NCI-H146 (cell line): ENCODE measurements around the gene ALDH1L1.

Experiments used
- DNase-seq: peaks from one replicate; lab custom pipeline; 2025; lab: John Stamatoyannopoulos, UW

The ALDH1L1 gene

DNA sequence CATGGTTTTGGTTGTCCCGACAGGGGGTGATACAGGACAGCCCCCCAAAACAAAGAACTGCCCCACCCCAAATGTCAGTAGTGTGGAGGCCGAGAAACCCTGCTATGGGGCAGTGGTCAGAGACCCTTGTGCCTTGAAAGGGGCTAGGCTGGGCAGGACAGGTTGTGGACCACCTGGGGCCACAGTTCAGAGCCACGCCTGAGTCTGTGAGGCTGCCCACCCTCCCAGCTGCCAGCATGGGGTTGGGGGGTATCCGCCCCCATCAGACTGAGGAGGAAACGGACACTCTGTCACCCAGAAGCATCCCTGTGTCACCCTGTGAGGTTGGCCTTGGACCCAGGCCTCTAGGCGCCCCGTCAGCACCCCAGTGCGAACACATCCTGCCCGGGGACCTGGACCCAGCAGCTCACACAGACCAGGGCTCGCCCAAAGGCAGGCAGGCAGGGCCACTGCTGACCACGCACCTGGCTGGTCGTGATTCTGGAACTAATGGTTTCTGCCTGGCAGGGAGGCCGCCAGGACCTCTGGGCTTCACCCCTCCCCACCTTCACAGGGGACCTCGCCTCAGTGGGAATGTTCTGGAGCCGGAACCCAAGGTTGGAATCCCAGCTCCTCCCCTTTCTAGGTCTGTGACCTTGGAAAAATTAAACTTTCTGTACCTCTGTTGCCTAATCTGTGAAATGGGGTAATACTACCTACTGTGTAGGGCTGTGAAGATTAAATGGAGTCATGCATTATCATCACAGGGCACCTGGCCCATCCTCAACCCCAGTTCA is 97.8 kb downstream of the ALDH1L1 start:
- no peak for DNase-seq

DNA sequence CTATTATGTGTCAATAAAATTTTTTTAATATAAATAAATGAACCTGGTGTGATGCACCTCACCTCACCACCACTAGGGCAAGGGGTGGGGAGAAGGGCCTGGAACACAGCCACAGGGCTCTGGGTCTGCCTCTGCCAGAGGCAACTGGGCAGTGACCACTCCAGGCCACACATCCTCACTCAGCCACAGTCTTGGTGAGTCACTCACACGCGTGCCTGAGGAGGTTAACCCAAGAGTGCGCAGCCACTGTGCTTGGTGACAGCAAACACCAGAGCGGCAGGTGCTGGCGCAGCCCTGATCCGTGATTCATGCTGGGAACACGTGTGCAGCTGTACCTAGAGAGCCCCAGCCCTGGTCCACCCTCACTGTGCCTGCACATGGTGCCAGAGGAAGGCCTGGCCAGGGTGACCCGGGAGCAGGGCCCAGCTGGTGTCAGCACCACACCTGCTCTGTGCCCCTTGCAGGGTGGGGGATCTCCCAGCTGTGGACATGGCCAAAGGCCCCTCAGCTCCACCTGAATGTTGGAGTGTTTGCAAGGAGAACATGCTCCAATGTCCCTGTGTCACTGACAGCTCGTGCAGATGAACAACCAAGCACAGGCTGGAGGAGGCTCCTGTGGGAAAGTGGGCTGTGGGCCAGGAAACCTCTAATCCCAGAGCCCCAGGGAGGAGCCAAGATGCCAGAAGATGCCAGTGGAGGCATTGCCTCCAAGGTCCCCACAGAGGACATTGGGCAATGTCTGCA is 98.6 kb downstream of the ALDH1L1 start:
- DNase-seq, result peak; percentile 28

DNA sequence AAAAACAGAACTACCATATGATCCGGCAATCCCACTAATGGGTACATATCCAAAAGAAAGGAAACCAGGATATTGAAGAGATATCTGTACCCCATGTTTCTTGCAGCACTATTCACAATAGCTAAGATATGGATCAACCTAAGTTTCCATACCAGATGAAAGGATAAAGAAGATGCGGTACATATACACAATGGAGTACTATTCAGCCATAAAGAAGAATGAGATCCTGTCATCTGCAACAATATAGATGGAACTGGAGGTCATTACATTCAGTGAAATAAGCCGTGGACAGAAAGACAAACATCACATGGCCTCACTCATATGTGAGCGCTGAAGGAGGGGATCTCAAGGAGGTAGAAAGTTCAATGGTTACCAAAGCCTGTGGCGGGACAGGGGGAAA is 99.4 kb downstream of the ALDH1L1 start:
- DNase-seq, result no peak

DNA sequence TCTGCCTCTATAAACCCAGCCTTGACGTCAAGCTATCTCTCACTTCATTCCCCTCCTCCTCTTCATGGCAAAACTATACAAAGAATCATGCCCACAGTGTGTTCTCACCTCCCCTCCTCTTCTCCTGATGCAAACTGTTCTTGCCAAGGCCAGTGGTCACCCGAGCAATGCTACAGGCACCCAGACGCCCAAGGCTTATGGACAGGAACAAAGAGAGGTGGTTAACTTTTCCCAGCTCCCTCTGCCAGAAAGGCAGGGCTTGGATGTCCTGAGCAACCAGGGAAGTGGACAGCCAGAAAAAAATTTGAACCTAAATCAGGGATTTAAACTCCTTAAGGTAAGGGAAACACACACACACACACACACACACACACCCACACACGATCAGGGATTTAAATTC is 101.5 kb downstream of the ALDH1L1 start:
- DNase-seq, result no peak

DNA sequence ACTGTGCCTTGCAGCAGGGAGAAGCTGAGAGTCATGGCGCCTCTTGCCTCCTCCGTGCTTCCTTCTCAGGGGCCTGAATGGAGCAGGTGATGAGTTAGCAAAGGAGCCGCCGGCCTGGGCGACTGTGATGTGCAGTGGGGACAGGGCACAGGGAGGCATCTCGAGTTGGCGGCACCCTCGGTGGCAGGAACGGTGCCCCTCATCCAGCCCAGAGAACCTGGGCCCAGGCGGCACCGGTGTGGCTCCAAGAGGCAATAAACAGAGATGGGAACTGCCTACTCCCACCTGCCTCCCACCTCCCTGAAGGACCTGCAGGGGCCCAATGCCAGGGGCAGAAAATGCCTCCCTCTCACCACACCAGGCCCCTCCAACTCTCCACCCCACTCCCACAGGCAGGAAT is 102.6 kb downstream of the ALDH1L1 start:
- DNase-seq, result no peak

DNA sequence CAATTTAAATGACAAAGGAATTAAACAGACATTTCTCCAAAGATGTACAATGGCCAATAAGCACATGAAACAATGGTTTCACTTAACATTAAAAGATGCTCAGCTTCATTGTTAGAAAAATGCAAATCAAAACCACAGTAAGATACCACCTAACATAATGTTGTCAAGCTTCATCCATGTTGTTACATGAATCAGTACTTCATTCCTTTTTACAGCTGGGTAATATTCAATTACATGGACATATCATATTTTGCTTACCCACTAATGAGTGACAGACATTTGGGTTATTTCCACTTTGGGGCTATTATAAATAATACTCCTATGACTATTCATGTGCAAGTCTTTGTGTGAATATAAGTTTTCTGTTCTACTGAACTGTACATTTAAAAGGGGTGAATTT is 104.2 kb downstream of the ALDH1L1 start:
- DNase-seq, result no peak

DNA sequence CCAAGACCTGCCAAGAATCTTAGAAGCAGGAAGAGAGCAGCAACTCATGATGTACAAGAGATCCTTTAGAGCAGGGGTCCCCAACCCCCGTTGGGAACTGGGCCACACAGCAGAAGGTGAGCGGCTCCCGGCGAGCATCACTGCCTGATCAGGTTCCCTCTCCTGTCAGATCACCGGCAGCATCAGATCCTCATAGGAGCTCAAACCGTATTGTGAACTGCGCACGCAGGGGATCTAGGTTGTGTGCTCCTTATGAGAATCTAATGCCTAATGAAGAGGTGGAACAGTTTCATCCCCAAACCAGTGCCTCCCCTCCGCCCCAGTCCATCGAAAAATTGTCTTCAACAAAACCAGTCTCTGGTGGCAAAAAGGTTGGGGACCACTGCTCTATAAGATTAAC is 110.2 kb downstream of the ALDH1L1 start:
- DNase-seq, result no peak

DNA sequence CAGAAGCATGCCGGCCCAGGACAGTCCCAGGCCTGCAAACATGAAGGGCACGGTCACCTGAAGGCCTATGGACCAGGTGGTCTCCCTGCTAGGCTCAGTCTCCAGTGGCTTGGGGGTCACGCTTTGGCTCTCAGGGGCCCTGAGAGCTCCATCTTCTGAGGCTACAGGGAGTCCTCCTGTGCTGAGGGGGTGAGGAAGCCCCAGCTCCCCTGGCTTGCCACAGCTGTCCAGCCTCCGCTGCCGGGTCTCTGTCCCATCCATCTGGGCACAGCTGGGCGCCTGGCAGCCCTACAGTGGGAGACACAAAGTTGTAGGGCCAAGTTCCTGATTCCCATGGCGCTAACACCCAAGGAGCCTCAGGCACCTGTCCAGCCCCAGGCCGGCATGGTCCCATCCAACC is 112.4 kb downstream of the ALDH1L1 start:
- DNase-seq, result no peak

DNA sequence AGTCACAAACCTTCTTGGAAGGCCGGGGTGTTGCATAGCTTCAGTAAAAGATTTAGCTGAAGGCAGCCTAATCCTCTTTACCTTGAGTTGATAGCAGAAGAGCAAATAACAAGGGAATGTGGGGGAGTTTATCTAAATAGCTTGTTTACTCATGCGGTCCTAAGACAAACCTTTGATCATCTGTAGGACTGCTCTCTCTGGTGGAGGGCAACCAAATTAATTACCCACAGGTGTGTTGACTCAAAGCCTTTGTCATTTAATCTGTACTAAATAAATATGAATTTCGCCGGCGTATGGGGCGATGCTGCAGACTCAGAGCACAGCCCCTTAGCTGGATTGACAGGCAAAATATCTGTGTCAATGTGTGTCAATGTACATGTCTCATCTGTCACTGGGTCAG is 113.7 kb downstream of the ALDH1L1 start:
- DNase-seq, result peak; percentile 27

DNA sequence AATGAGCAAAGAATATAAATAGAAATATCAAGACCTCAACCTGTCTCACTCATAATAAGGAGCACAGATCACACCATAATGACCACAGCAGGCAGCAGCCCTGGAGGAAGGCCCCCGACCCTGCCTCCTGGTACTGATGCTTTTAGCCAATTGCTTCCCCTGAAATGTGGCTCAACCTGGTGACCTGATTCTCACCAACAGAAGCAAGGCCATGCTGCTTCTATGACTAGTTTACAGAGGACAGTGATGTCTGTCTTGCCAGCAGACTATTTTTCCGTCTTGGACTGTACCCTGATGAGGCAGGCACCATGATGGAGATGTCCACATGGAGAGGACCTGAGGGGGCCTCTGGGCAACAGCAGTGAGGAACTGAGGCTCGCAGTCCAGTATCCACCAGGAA is 114.5 kb downstream of the ALDH1L1 start:
- DNase-seq, result no peak

DNA sequence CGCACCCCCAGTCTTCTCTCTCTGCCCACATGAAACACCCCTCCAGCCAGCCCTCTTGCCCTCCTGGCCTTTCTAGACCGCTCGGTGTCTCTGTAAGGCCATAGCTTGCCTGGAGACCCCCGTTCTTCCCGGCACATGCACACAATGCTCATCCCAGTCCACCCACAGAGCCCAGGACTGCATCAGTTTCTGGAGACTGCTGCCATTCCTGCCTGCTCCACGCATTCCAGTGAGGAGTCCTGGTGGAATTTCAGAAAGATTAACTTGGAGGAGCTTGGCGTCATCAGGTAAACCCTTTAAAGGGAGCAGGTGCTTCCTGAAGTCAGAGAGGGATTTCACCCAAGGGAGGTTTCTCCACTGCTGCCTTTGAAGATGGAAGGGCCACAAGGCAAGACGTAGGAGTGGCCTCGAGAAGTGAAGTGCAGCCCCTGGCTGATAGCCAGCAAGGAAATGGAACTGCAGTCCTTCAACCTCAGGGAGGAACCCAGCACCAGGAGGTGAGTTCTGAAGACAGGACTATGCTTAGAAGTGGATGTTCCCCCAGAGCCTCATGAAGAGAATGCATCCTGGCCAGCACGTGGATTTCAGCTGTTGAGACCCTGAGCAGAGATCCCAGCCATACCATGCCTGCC is 115.6 kb downstream of the ALDH1L1 start:
- no peak for DNase-seq

DNA sequence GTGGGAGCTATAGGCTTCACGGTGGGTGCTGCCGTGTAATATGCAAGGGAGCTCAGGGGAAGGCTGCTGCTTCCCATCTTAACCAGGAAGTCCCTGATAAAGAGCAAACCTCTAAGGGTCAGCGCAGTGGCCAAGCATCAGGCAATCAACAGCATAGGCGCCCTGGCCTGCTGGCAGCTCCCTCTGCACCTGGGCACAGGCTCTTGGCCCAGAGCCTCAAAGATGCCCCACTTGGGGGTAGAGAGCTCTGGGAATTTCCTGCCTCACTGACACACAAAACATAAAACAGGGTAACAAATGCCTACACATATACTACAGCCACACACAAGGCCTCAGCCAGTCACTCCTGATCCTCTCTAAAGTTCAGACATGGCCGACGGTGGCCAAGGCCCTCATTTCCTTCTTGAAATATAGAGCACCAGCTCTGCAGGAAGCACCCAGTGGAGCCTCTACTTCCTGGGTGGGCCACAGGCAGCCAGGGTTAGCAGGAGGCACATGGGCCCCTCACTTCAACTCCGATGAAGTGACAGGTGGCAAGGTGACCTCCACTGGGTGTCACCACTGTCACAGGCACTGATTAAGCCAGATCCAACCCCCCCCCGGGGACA is 116.9 kb downstream of the ALDH1L1 start:
- no peak for DNase-seq

DNA sequence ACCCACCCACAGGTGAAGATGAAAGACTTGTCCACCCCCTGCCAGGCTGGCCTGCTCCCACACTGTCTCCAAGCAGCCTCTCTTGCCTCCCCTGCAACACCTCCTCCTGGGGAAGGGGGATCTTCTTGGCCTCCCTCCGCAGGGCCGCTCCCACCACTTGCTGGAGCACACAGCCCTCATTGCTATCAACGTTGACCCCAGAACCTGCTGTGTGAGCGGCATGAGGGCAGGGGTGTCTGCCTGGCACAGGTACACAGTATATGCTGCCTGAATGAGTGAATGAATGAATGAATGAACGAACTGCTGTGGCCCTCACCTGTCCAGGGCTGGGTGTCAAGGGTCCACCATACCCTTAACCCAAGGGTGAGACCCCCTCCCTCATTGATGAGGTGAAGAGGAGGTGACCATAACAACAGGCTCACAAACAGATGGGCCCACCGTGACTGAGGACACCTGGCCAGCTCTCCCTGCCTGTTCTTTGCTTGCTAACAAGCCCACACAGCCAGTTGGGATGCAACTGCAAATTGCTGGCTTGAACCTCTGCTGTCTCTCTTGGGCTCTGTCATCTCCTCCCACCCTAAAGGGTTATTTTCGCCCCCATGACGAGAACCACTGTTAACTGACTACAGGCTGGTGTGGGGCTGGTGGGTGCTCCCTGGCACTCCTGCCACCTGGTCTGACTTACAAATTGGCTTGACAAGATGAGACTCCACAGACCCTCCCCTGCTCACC is 118.9 kb downstream of the ALDH1L1 start:
- no peak for DNase-seq

DNA sequence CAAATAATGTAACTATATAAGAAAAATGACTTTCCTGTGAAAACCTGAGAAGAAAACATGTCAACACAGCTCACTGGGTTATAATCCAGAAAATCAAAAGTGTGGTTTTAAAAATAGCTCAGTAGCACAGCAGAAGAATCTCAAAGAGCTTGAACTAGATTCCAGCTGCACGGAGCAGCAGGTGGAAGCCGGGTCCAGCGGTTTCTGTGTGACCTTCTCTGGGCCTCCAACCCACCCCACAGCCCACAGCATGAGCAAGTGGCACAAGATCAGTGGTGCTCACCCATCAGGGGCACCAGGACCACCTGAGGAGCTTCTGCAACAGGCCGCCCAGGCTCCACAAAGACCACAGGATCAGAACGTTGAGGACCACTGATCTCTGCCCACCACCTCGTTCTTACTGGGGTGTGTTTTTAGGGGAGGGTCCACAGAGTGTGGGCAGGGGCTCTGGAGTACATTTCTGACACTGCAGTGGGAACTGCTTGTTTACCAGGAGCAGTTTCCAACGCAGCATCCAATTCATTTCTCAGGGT is 119.7 kb downstream of the ALDH1L1 start:
- DNase-seq, result no peak

DNA sequence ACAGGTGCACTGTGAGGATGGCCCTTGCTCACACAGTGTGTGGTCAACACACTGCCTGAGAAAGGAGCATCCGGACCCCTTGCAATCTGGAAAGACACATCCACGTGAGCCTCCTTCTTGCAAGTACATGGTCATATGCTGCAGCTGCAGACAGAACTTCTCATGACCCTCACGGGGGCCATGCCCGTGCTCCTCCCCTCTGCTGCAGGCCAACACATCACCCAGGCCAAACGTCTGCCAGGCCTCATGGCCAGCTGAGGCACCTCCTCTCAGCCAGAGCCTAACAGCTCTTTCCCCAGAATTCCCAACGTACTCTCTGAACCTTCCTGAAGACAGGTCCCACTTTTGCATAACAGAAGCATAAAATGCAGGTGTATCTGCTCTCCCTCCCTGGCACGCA is 121.7 kb downstream of the ALDH1L1 start:
- no peak for DNase-seq

DNA sequence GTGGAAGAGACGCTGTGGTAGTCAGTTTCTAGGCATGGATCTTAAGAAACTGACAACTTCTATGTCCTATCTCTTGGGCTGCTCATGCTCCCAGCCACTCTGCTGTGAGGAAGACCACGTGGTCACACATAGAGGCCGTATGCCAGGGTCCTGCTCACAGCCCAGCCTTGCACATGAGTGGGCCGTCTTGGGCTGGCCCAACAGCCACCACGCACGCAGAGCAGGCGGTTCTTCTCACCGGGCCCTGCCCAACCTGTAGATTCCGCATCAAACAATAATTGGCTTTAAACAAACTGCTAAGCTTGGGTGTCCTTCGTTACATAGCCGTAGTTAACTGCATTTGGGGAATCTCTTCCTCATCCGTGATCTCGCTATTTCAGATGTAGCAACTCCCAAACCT is 122.5 kb downstream of the ALDH1L1 start:
- no peak for DNase-seq

DNA sequence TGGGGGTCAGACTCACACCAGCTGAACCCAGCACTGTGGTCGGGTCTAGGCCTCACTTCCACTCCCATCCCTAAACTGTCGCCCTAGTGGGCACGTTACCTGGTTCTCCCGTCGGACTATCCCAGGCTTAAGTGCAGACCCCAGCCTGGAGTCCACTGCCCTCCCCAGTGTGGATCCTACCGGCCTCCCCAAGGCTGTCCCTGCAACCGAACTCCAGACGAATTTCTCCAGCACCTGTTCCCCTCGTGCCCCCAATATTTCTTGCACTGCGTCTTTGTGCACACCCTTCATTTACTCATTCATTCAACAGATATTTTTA is 122.9 kb downstream of the ALDH1L1 start:
- no peak for DNase-seq

DNA sequence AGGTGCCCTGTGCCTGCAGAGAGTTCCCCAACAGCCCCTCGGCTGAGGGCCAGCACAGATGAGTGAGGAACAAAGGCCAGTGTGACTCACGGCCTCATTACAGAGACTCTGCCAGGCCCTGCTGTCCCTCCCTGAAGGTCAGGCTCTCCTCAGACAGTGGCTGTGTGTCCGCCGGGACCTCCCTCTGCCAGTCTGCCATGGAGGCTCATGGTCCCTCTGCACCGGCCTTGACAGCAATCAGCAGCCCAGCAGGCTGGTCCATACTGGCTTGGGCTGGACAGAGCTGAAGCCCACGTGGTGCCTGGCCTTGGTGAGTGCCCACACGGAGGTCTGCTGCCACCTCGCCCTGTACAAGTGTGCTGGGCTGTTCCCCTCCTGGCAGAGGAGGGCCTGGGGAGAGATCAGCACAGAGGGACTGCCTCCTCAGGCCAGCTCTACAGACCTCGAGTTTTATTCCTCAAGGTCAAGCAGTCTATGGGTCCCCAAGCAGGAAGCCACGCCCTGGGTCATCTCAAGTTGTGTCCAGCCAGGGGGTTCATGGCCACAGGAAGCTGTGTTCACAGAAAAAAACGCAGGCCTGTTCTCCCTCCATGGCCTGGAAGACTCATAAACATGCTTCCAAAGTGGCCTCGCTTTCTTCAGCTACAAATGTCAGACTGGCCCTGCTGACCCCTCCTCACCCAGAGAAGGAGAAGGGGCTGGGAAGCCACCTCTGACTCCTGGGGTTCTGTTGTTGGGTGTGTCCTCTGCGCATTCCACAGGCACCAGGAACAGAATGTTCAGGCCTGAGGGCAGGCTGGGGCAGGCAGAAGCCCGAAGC is 123.5 kb downstream of the ALDH1L1 start:
- no peak for DNase-seq

DNA sequence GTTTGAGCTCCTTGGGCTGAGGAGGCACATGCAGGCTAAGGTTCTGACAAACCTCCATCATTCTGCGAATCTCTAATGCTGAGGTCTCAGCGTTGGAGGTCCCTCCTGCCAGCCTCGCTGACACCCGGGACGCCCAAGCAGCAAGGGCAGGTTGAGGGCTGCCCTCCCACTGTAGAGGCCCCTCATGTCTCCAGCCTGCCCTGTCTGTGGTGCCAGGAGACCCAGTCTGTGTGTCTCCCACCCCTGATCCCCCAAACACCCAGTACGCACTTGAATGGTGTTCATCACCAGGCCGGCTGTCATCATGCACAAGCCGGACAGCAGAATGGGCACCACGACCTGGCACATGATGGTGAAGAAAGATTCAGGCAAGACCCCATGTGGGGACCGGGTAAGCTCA is 124.3 kb downstream of the ALDH1L1 start:
- no peak for DNase-seq

DNA sequence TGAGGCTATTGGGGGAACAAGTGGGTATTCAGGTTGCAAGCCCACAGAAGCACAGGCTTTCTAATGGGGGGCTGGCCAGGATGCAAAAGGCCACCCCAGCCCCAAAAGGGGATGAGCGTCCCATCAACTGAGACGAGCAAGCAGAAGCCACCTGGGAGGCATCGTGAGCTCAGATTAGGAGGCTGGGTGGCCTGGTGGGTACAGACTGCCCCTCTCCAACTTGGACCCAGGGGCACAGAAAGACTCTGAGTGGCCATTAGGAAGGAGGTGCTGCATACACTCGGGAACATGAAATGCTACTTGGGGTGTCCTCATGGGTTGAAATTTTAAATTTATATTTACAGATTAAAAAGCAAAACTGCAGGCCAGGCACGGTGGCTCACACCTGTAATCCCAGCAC is 125.5 kb downstream of the ALDH1L1 start:
- no peak for DNase-seq

DNA sequence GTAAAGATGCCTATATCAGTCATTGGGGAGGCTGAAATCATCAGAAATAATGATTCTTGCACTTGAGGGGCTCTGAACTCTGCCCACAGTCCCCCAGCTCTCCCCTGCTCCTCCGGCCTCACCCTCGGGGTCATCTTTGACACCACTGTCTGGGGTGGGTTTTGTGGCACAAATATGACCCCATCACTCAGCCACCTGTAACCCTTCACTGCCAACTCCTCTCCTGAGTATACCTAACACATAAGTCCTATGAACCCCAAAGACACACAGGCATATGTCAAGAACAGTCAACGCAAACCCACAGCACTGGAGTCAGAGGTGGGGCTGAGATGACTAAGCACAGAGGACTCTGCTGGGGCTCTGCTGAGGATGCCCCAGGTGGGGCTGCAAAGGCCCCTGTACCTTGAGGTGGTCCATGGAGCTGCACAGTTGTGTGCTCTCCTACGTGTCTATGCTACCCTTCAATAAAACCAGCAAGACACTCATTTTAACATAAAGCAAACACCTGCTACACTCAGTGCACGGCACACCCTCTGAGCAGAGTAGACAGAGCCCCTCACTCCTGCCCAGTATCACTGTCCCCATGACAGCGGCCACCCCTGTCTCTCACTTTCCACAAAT is 126.3 kb downstream of the ALDH1L1 start:
- no peak for DNase-seq
